LNCAP (cell line): ENCODE measurements around the gene TMCC1.

Source experiments
- TF ChIP-seq, protein P1 (sequence below): fragments of 450-650 bp; IDR thresholded peaks from 2 replicates; pipeline ENCODE4 v1.5.1; 2017; ENCODE audit warnings: mild to moderate bottlenecking

The TMCC1 gene

GRCh38 chr3:129613367-129613740 is 280.2 kb downstream of the TMCC1 start:
- TF ChIP-seq, protein P1, sequence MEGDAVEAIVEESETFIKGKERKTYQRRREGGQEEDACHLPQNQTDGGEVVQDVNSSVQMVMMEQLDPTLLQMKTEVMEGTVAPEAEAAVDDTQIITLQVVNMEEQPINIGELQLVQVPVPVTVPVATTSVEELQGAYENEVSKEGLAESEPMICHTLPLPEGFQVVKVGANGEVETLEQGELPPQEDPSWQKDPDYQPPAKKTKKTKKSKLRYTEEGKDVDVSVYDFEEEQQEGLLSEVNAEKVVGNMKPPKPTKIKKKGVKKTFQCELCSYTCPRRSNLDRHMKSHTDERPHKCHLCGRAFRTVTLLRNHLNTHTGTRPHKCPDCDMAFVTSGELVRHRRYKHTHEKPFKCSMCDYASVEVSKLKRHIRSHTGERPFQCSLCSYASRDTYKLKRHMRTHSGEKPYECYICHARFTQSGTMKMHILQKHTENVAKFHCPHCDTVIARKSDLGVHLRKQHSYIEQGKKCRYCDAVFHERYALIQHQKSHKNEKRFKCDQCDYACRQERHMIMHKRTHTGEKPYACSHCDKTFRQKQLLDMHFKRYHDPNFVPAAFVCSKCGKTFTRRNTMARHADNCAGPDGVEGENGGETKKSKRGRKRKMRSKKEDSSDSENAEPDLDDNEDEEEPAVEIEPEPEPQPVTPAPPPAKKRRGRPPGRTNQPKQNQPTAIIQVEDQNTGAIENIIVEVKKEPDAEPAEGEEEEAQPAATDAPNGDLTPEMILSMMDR = no peak

- TF ChIP-seq, protein P1 = no peak
Observed at GRCh38 chr3:129612534-129613366, 280.8 kb downstream of the TMCC1 start.

DNA sequence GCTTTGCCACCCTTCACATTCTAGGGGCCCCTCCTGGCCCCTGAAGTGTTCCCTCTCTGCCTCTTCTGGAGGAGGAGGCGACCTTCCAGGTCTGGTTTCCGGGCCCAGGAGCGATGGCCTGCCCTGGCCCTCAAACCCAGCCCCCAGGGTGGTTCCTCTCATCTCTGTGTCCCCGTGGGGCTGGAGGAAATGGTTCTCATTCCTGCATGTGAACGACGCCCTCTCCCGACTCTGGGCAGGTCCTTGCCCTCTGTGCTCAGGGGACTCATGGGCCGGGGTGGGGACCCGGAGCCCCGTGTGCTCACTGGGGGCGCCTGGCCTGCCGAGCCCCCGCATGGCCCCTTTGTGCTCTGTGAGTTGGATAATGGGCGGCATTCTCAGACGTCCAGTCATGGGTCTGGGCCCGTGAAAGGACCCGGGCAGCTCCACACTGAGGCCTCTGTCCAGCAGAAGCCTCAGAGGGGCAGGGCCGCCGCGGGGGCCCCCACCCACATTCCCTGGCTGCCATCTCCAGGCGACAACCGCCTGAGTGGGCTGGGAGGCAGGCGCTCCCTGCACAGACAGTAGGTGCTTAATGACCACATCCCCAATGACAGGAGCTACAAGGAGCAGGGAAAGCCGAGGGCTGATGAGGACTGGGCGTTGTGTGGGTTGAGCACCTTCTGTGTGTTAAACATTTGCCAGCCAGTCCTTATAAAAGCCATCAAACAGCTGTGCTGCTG is 281.5 kb downstream of the TMCC1 start:
- TF ChIP-seq, protein P1 = no peak

GRCh38 chr3:129611446-129611800 is 282.1 kb downstream of the TMCC1 start:
- TF ChIP-seq, protein P1 = no peak

DNA sequence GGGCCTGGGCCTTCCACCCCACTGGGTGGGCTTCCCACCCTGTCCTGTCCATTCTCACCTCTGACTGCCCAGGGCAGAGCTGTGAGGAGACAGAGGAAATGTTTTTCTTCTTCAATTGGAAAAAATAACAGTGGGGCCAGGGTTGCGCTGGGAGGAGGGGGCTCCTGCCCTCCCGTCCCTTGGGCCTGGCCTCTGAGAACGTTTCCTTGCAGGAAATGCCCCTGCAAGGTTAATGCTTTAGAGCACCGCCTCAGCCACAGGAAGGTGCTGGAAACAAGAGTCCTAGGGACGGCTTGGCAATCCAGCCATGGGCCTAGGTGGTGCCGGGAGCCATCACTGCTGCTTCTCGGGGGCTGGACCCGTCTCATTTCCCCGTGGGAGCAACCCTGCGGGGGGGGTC is 283.2 kb downstream of the TMCC1 start:
- TF ChIP-seq, protein P1 = no peak

- TF ChIP-seq, protein P1 = no peak
Observed at GRCh38 chr3:129609591-129610182, 283.8 kb downstream of the TMCC1 start.

DNA sequence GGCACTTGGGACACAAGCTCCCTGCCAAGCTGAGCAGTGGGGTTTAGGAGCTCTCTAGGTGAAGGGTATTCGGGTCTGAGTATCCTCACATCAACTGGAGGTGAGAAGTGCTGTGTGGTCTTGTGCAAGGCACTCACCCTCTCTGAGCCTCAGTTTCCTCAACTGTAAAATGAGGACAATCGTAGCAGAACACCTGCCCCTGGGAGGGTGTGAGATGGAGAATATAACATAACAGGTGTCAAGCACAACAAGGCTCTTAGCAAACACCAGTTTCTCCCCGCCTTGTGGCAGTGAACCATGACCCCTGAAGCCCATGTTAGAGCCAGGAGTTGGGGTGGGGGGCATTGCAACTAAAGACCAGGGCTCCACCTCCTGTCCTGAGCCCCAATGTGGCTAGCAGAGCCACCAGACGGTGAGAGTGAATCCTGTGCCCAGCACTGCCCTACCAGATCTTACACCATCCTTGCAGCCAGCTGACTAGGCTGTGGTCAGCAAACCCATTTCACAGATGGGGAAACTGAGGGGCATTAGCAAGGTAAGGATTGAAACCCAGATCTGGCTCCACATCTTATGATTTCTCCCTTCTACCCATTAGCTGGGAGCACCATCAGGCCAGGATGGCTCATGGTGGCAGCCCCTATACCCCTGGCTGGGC is 284.4 kb downstream of the TMCC1 start:
- TF ChIP-seq, protein P1 = no peak
